ENCODE data around the gene GARIN6. TPM values are rescaled to one million over a fixed set of nuclear protein-coding genes. Genes with fewer than 3 reads are reported as not detected.

The GARIN6 gene
- total RNA-seq, 1 donor from 2014 or later = not detected

DNA sequence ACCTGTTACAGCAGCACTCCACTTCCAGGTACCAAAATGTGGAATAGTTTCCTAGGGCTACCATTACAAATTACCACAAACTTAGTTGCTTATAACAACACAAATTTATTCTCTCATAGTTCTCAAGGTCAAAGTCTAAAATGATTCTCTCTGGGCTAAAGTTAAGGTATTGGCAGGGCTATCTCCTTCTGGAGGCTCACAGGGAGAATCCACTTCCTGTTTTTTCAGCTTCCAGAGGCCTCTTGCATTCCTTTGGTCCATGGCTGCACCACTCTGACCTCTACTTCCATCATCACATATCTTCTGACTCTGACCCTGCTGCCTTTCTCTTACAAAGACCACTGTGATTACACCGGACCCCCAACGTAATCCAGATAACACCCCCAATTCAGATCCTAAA is 2.9 kb upstream of the GARIN6 start:
- no peak overlapping the region for H3K27ac Mint-ChIP-seq
- H3K4me1 Mint-ChIP-seq = no peaks in the 10 kb centered on the region
- no peaks in the 10 kb centered on the region for H3K27me3 Mint-ChIP-seq (ENCODE audit: low read depth)
- peaks cover 16% of the 10 kb centered on the region for H3K9me3 Mint-ChIP-seq
- no peak for DNase-seq (ENCODE audit: low spot score in 2 of 2, unreplicated experiment in 2 of 2)
- TF ChIP-seq, protein P1, sequence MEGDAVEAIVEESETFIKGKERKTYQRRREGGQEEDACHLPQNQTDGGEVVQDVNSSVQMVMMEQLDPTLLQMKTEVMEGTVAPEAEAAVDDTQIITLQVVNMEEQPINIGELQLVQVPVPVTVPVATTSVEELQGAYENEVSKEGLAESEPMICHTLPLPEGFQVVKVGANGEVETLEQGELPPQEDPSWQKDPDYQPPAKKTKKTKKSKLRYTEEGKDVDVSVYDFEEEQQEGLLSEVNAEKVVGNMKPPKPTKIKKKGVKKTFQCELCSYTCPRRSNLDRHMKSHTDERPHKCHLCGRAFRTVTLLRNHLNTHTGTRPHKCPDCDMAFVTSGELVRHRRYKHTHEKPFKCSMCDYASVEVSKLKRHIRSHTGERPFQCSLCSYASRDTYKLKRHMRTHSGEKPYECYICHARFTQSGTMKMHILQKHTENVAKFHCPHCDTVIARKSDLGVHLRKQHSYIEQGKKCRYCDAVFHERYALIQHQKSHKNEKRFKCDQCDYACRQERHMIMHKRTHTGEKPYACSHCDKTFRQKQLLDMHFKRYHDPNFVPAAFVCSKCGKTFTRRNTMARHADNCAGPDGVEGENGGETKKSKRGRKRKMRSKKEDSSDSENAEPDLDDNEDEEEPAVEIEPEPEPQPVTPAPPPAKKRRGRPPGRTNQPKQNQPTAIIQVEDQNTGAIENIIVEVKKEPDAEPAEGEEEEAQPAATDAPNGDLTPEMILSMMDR (IDR thresholded peaks at IDR 0.05; ENCODE audit: unreplicated experiment) = no peak
- no peaks in the 10 kb centered on the region for H3K36me3 Mint-ChIP-seq
- no peak overlapping the region for H3K4me3 Mint-ChIP-seq

DNA sequence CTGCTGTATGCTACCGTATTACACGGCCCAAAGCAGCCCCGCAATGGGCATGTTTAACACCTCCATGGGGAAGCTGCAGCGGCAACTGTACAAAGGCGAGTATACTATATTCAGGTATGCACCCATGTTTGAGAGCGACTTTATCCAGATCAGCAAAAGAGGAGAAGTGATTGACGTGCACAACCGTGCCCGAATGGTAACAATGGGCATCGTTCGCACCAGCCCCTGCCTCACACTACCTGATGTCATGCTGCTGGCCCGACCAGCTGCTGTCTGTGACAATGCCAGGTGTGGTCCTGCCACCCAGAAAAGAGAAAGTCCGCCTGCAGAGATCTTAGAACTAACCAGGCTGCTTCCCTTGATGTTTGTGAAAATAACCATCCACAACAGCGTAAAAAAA is 630 bp downstream of the GARIN6 start:
- no peak overlapping the region for H3K4me3 Mint-ChIP-seq
- H3K36me3 Mint-ChIP-seq = no peaks in the 10 kb centered on the region
- TF ChIP-seq, protein P1 (IDR thresholded peaks at IDR 0.05; ENCODE audit: unreplicated experiment) = no peak

GRCh38 chr12:99649551-99649950 is 2.0 kb downstream of the GARIN6 start:
- Mint-ChIP-seq H3K9me3 (no peaks in the 10 kb centered on the region), H3K27ac (no peak overlapping the region), H3K36me3 (no peaks in the 10 kb centered on the region), H3K27me3 (ENCODE audit: low read depth) (no peaks in the 10 kb centered on the region), H3K4me1 (no peaks in the 10 kb centered on the region), H3K4me3 (no peak overlapping the region)
- no peak for DNase-seq (ENCODE audit: low spot score in 2 of 2, unreplicated experiment in 2 of 2)
- TF ChIP-seq, protein P1 (IDR thresholded peaks at IDR 0.05; ENCODE audit: unreplicated experiment) = no peak

More for the DNA sequence above, 630 bp downstream of the GARIN6 start:
- Mint-ChIP-seq H3K9me3 (peaks cover 9% of the 10 kb centered on the region), H3K27me3 (ENCODE audit: low read depth) (no peaks in the 10 kb centered on the region), H3K4me1 (no peaks in the 10 kb centered on the region), H3K27ac (no peak overlapping the region)
- no peak for DNase-seq (ENCODE audit: low spot score in 2 of 2, unreplicated experiment in 2 of 2)

DNA sequence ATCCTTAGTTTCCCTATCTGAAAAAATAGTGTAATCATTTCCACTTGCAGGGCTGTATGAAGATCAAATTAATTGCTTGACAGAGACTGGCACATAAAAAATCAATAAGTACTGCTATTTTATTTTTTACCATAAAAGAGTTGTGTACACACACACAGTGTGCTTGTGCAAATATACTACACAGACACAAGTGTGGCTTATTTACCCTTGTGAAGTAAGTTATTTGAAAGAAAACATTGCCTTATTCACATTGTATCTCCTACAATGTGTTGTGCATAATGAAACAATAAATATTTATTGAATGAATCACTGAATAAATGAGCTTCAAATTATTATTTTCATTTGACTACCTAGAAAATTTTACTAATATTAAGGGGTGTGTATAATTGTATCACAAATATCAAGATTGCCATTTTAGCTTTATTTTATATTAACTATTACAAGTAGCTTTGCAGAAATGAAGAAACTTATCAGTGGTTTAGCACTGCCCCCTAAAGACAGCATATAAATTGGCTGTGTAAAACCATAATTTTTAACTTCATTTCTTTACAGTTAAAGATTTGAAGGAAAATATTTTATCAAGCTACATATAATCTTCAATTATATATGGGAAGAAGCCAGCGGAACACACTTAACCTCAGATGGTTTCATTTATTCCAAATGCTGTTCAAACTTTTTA is 11.3 kb downstream of the GARIN6 start:
- Mint-ChIP-seq H3K4me3 (no peak overlapping the region), H3K27ac (no peak overlapping the region), H3K36me3 (no peaks in the 10 kb centered on the region), H3K9me3 (peaks cover 4% of the 10 kb centered on the region), H3K27me3 (ENCODE audit: low read depth) (no peaks in the 10 kb centered on the region), H3K4me1 (no peaks in the 10 kb centered on the region)
- TF ChIP-seq, protein P1 (IDR thresholded peaks at IDR 0.05; ENCODE audit: unreplicated experiment) = no peak
- DNase-seq (ENCODE audit: low spot score in 2 of 2, unreplicated experiment in 2 of 2) = no peak

DNA sequence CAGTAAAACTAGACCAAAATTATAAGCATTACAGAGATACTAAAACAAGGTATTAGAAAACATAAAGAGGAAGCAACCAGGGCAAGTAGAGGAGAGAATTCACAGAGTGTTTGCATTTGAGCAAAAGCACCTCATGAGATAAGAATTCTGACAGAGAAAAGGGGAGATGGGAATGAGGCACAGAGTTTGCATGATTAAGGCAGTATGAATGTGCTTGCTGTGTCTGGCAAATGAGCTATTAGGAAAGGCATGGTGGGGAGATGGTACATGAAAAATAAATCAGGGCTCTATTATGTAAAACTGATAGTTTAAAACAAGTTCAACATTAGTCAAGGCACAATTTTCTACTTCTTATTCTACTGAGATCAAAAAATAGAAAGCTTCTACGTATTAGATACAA is 23.1 kb downstream of the GARIN6 start:
- no peak for DNase-seq (ENCODE audit: low spot score in 2 of 2, unreplicated experiment in 2 of 2)
- H3K27me3 Mint-ChIP-seq (ENCODE audit: low read depth) = no peaks in the 10 kb centered on the region
- peak overlapping the region; percentile 13 for H3K27ac Mint-ChIP-seq
- no peak overlapping the region for H3K4me3 Mint-ChIP-seq
- no peaks in the 10 kb centered on the region for H3K36me3 Mint-ChIP-seq
- peaks cover 4% of the 10 kb centered on the region for H3K4me1 Mint-ChIP-seq
- TF ChIP-seq, protein P1 (IDR thresholded peaks at IDR 0.05; ENCODE audit: unreplicated experiment) = no peak
- H3K9me3 Mint-ChIP-seq = peaks cover 24% of the 10 kb centered on the region

Measured in mesothelial cell of epicardium (in vitro differentiated cells).